MM.1S (cell line): ENCODE data around the gene FAM193A.
"Not testable (repeated sequence)": the region's sequence is repeated elsewhere in the genome, so short reads cannot be mapped to it uniquely, and the experiment has no call there.

ENCODE experiments used
- DNase-seq: peaks from one replicate; pipeline ENCODE4 v3.0.0-alpha.2; 2015
- H2AFZ ChIP-seq: fragments of 300-600 bp; sonication (generic); 2 replicates; pipeline ENCODE4 v1.6.0; 2016; ENCODE audit warnings: antibody characterized with exemption, low read length
- H3F3A ChIP-seq: fragments of 300-600 bp; sonication (generic); 2 replicates; pipeline ENCODE4 v1.6.1; 2016; ENCODE audit warnings: mild to moderate bottlenecking, antibody characterized with exemption, low read length, moderate library complexity, mixed read lengths; ENCODE audit not compliant: insufficient read depth
- H3K27ac ChIP-seq: fragments of 300-600 bp; sonication (generic); 2 replicates; pipeline ENCODE4 v1.5.1; 2016; ENCODE audit warnings: mild to moderate bottlenecking, low read length
- H3K27me3 ChIP-seq: fragments of 300-600 bp; sonication (generic); replicated peaks from 2 replicates; pipeline ENCODE4 v1.6.0; 2016; ENCODE audit warnings: low read length; ENCODE audit not compliant: insufficient read depth
- H3K36me3 ChIP-seq: fragments of 300-600 bp; sonication (generic); replicated peaks from 2 replicates; pipeline ENCODE4 v1.6.1; 2016; ENCODE audit warnings: mild to moderate bottlenecking, low read length, mixed read lengths; ENCODE audit not compliant: insufficient read depth
- H3K4me1 ChIP-seq: fragments of 300-600 bp; sonication (generic); 2 replicates; pipeline ENCODE4 v1.6.1; 2016; ENCODE audit warnings: low read length, mixed read lengths
- H3K4me2 ChIP-seq: fragments of 300-600 bp; sonication (generic); 2 replicates; pipeline ENCODE4 v1.6.0; 2016; ENCODE audit warnings: low read depth, low read length
- H3K4me3 ChIP-seq: fragments of 300-600 bp; sonication (generic); 2 replicates; pipeline ENCODE4 v1.5.1; 2016; ENCODE audit warnings: low read length, mixed read lengths
- H3K79me2 ChIP-seq: fragments of 300-600 bp; sonication (generic); 2 replicates; pipeline ENCODE4 v1.6.1; 2016; ENCODE audit warnings: mixed run types, low read length, mixed read lengths
- H3K9ac ChIP-seq: fragments of 300-600 bp; sonication (generic); 2 replicates; pipeline ENCODE4 v1.6.1; 2016; ENCODE audit warnings: low read length, mixed read lengths
- H3K9me2 ChIP-seq: fragments of 300-600 bp; sonication (generic); replicated peaks from 2 replicates; pipeline ENCODE4 v1.6.1; 2016; ENCODE audit warnings: mild to moderate bottlenecking, low read length, mixed read lengths; ENCODE audit not compliant: insufficient read depth
- H3K9me3 ChIP-seq: fragments of 300-600 bp; sonication (generic); replicated peaks from 2 replicates; pipeline ENCODE4 v1.6.1; 2016; ENCODE audit warnings: mild to moderate bottlenecking, low read length, mixed read lengths; ENCODE audit not compliant: insufficient read depth
- H4K20me1 ChIP-seq: fragments of 300-600 bp; sonication (generic); 2 replicates; pipeline ENCODE4 v1.6.1; 2016; ENCODE audit warnings: mild to moderate bottlenecking, low read length, moderate library complexity, mixed read lengths; ENCODE audit not compliant: insufficient read depth
- CTCF ChIP-seq: fragments of 300-600 bp; sonication (generic); IDR thresholded peaks from 2 replicates; pipeline ENCODE4 v1.5.1; 2016; ENCODE audit warnings: antibody characterized with exemption, low read length, mixed read lengths
- EZH2 ChIP-seq: fragments of 300-600 bp; sonication (generic); optimal IDR thresholded peaks from 2 replicates; pipeline ENCODE3; 2017; ENCODE audit warnings: low read depth, mild to moderate bottlenecking, antibody characterized with exemption, low read length, mixed read lengths
- EZH2phosphoT487 ChIP-seq: fragments of 300-600 bp; sonication (generic); IDR thresholded peaks from 2 replicates; pipeline ENCODE4 v1.6.1; 2018; ENCODE audit warnings: antibody characterized with exemption, low read length

The FAM193A gene

GRCh38 chr4:2725380-2725779, 188.9 kb downstream of the FAM193A start:
- H3K9me3 ChIP-seq, result no peaks in the 10 kb centered on the region
- no peaks in the 10 kb centered on the region; the same call in 1 of the 2 replicates for H3K36me3 ChIP-seq
- DNase-seq, result no peak
- no peaks in the 10 kb centered on the region for H3K79me2 ChIP-seq
- H2AFZ ChIP-seq, result no peak overlapping the region
- no peaks in the 10 kb centered on the region for H4K20me1 ChIP-seq
- H3K4me2 ChIP-seq, result no peak overlapping the region
- no peaks in the 10 kb centered on the region for H3K9me2 ChIP-seq
- no peak overlapping the region for H3K9ac ChIP-seq
- H3K4me1 ChIP-seq, result no peaks in the 10 kb centered on the region
- no peak overlapping the region for H3K27ac ChIP-seq
- no peak overlapping the region for H3K4me3 ChIP-seq
- no peaks in the 10 kb centered on the region for H3K27me3 ChIP-seq
- H3F3A ChIP-seq, result no peaks in the 10 kb centered on the region
- TF ChIP-seq EZH2phosphoT487 (no peak), EZH2 (no peak), CTCF (no peak)

GRCh38 chr4:2726881-2727280, 190.4 kb downstream of the FAM193A start:
- not testable (repeated sequence) for H3F3A ChIP-seq, H3K4me3 ChIP-seq, H3K9me3 ChIP-seq, H3K9ac ChIP-seq, DNase-seq, H4K20me1 ChIP-seq, H3K9me2 ChIP-seq, H3K79me2 ChIP-seq, H3K27ac ChIP-seq, H2AFZ ChIP-seq, H3K27me3 ChIP-seq, H3K4me2 ChIP-seq, H3K36me3 ChIP-seq, H3K4me1 ChIP-seq

- no peak overlapping the region for H3K9ac ChIP-seq
- H3K4me3 ChIP-seq, result no peak overlapping the region
- no peak overlapping the region for H3K4me2 ChIP-seq
- H3K27me3 ChIP-seq, result no peaks in the 10 kb centered on the region
- no peaks in the 10 kb centered on the region; the same call in 1 of the 2 replicates for H3K36me3 ChIP-seq
- no peak for TF ChIP-seq EZH2phosphoT487
- no peak for TF ChIP-seq CTCF
- TF ChIP-seq EZH2, result no peak
- H4K20me1 ChIP-seq, result no peaks in the 10 kb centered on the region
- H3K9me2 ChIP-seq, result no peaks in the 10 kb centered on the region
- no peak overlapping the region for H3K27ac ChIP-seq
- no peaks in the 10 kb centered on the region for H3K4me1 ChIP-seq
- H2AFZ ChIP-seq, result no peak overlapping the region
- DNase-seq, result no peak
- H3K79me2 ChIP-seq, result no peaks in the 10 kb centered on the region
- H3K9me3 ChIP-seq, result no peaks in the 10 kb centered on the region
- H3F3A ChIP-seq, result no peaks in the 10 kb centered on the region
Measured at GRCh38 chr4:2728221-2728620, 191.8 kb downstream of the FAM193A start.

- DNase-seq, result no peak
- Histone ChIP-seq H3K36me3 (no peaks in the 10 kb centered on the region; the same call in 1 of the 2 replicates), H3K4me2 (no peak overlapping the region), H3K27ac (no peak overlapping the region), H3K9me3 (no peaks in the 10 kb centered on the region), H3K27me3 (no peaks in the 10 kb centered on the region), H2AFZ (no peak overlapping the region), H3K9me2 (no peaks in the 10 kb centered on the region), H3K4me3 (no peak overlapping the region), H3K9ac (no peak overlapping the region), H3K79me2 (no peaks in the 10 kb centered on the region), H3K4me1 (no peaks in the 10 kb centered on the region), H3F3A (no peaks in the 10 kb centered on the region), H4K20me1 (no peaks in the 10 kb centered on the region)
- TF ChIP-seq EZH2, result no peak
- no peak for TF ChIP-seq CTCF
- TF ChIP-seq EZH2phosphoT487, result no peak
Measured at GRCh38 chr4:2728806-2729532, 192.5 kb downstream of the FAM193A start.
